ENCODE results near the gene MYMX.

Gene MYMX

DNA sequence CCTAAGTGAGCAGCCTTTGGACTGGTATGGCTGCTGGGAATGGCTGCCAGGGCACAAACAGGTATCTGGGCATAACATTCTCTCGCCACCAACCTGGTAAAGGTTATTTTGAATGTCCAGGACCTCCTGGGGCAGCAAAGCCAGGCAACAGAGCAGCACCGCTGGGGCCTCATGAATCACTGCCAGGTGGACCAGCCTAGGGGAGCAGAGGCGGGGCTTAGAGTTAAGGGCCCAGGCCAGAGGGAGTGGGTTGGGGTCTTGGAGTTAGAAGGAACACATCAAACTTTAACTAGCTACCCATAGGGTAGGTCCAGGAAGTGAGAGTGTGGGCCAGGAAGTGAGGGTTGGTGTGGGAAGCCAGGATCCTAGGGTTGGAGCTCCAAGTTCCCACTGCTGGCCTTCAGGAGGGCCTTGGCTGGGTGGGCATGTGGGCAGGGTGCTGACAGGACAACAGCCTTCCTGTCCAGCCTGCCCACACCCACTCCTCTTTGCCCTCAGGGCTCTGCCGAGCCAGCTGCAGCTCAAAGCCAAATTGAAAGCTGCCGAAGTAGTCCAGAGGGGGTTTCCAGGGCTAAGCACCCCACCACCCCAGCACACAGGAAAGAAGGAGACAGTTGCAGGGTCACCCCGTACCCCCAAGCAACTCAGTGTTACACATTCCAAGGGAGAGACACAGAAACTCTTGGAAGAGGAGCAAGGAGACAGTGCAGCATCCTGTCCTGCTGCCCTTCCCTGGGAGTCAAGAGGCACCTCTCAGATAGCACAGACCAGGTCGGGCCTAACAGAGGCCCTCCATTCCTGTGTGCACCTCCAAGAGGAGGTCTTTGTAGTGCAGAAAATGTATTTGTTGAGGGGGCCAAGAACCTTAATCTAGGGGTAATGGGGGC lies 46.0 kb downstream of the MYMX start:
- DNase-seq (ENCODE audit: low read depth in 2 of 3, low spot score in 2 of 3), result no peak

DNA sequence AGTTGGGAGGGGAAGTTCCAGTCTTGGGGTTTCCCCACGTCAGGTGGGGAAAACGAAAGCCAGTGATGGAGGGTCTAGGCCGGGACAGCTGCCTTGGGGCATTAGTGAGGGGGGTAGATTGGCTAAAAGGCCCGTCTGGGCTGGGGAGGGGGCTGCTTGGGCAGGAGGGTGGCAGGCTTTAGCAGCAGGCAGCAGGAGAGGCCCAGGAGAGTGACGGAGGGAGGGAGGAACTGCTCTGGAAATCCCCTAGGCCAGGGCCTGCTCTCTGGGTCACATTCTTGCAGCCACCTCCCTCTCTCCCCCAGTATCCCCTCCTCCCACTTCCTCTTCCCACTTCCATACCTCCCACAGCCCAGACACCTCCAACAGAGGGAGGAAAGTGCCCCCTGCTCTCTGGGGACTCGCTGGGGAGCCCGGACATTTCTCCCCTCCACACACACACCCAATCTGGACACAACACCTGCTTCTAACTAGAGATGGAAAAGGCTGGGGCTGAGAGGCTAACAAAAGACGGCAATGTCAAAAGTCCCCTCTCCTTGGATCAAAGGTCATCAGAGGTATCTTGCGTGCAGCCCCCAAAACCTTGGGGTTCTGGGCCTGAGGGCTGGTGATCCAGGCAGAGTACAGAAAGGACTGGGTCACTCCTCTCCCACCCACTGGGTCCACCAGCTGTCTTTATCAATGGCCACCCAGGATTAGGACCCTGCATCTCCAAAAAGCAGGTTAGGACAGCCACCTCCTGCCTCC lies 46.8 kb downstream of the MYMX start:
- DNase-seq (ENCODE audit: low read depth in 2 of 3, low spot score in 2 of 3), result no peak

- no peak for DNase-seq (ENCODE audit: low read depth in 2 of 3, low spot score in 2 of 3)
These were observed 47.7 kb downstream of the MYMX start for GRCh38 chr6:44264154-44265006.

- peak; percentile 97 to 99 (median 97) for DNase-seq (ENCODE audit: low read depth in 2 of 3, low spot score in 2 of 3)
These were observed 48.4 kb downstream of the MYMX start, which contains the start of gene NFKBIE for GRCh38 chr6:44265007-44265721. NFKBIE (minus strand) TSS chr6:44265551; CDS start chr6:44265346, 205 bp downstream.

DNA sequence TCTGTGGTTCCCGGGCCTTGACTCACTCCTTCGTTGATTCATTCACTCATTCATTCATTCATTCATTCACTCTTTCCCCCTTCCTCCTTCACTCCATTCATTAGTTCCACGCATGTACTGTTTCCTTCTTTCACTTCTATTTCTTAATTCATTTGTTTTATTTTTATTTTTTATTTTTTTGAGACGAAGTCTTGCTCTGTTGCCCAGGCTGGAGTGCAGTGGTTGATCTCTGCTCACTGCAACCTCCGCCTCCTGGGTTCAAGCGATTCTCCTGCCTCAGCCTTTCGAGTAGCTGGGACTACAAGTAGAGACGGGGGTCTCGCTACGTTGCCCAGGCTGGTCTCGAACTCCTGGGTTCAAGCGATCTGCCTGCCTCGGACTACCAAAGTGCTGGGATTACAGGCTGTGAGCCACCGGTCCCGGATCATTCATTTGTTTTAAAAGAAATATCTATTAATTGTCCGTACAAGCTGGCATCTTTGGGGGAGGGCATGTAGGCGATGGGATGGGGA lies 49.1 kb downstream of the MYMX start:
- no peak for DNase-seq (ENCODE audit: low read depth in 2 of 3, low spot score in 2 of 3)

GRCh38 chr6:44266347-44266746 lies 49.6 kb downstream of the MYMX start:
- DNase-seq (ENCODE audit: low read depth in 2 of 3, low spot score in 2 of 3), result no peak

GRCh38 chr6:44267252-44267651 lies 50.5 kb downstream of the MYMX start:
- no peak for DNase-seq (ENCODE audit: low read depth in 2 of 3, low spot score in 2 of 3)
